ENCODE results near the gene ATP5IF1.

The ATP5IF1 gene

DNA sequence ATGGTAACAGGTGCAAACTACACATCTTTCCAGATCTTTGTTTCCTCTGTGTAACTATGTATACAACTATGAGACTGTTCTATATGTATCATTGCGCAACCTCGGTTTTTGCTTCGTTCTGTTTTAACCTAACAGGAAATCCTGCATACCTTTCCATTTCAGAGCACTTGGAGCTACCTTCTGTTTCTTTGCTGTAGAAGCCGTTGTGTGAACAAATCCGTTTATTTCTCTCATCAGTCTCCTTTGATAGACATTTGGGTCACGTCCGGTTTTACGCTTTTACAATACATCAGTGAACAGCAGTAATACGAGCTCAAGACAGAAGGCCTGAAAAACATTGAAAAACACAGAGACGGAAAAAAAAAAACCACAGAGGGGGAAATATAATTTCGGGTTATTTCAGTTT is 10.5 kb downstream of the ATP5IF1 start:
- peak overlapping the region; percentile 70 for H3K4me3 ChIP-seq (ENCODE audit: low read depth, low read length, poor library complexity, severe bottlenecking)
- peak overlapping the region; percentile 91 for H3K27ac ChIP-seq (ENCODE audit: low read depth, low read length, poor library complexity, severe bottlenecking)
- no peak overlapping the region for H2AFZ ChIP-seq (ENCODE audit: low read length)
- peaks cover 80% of the 10 kb centered on the region for H3K4me1 ChIP-seq (ENCODE audit: insufficient read depth, low read length, severe bottlenecking)
- no peaks in the 10 kb centered on the region for H3K9me2 ChIP-seq (ENCODE audit: low read depth, low read length)
- TF ChIP-seq, protein P1, sequence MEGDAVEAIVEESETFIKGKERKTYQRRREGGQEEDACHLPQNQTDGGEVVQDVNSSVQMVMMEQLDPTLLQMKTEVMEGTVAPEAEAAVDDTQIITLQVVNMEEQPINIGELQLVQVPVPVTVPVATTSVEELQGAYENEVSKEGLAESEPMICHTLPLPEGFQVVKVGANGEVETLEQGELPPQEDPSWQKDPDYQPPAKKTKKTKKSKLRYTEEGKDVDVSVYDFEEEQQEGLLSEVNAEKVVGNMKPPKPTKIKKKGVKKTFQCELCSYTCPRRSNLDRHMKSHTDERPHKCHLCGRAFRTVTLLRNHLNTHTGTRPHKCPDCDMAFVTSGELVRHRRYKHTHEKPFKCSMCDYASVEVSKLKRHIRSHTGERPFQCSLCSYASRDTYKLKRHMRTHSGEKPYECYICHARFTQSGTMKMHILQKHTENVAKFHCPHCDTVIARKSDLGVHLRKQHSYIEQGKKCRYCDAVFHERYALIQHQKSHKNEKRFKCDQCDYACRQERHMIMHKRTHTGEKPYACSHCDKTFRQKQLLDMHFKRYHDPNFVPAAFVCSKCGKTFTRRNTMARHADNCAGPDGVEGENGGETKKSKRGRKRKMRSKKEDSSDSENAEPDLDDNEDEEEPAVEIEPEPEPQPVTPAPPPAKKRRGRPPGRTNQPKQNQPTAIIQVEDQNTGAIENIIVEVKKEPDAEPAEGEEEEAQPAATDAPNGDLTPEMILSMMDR (IDR thresholded peaks at IDR 0.05; ENCODE audit: low read length) = no peak
- no peak for TF ChIP-seq EZH2 (IDR thresholded peaks at IDR 0.05; ENCODE audit: borderline replicate concordance, low read length)
- H3K4me2 ChIP-seq (ENCODE audit: low read length) = peak overlapping the region; percentile 99
- H3K9ac ChIP-seq (ENCODE audit: low read length) = peak overlapping the region; percentile 78
- peaks cover 3% of the 10 kb centered on the region; the same call in 1 of the 2 replicates for H3K36me3 ChIP-seq (ENCODE audit: insufficient read depth, low read length)
- no peaks in the 10 kb centered on the region for H3K9me3 ChIP-seq (ENCODE audit: low read length)
- no peaks in the 10 kb centered on the region for H4K20me1 ChIP-seq (ENCODE audit: insufficient read depth, low read length)
- peaks cover 11% of the 10 kb centered on the region; the same call in 1 of the 2 replicates for H3F3A ChIP-seq (ENCODE audit: insufficient read depth, low read length)
- H3K79me2 ChIP-seq (ENCODE audit: insufficient read depth, low read length) = no peaks in the 10 kb centered on the region; the same call in 1 of the 2 replicates
- no peaks in the 10 kb centered on the region for H3K27me3 ChIP-seq (ENCODE audit: insufficient read depth, low read length)

DNA sequence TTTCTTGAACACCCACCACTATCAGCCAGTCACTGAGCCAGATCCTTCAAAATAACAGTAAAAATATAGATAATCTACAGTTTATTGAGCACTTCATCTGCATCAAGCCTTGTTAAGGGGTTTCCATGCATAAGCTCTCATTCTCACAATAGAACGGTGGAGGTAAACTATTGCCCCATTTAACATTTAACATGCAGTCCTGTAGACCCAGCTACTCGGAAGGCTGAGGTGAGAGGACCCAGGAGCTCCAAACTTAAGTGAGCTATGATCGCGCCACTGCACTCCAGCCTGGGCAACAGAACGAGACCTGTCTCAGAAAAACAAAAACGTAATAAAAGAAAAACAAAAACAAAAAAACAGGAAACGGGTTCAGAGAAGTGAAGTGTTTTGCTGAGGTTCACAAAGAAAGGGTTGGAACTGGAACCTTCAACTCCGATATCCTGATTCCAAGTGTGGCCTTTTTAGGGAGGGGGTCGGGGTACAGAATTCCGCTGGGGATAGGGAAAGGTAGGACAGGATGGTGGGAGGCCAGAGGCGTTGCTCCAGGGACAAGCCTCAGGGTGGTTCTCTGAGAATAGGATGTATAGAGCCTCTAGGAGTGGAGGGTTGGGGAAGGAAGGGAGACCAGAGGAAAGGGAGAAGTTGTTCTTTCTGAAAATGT is 11.8 kb downstream of the ATP5IF1 start:
- Histone ChIP-seq H3K9me2 (ENCODE audit: low read depth, low read length) (no peaks in the 10 kb centered on the region), H4K20me1 (ENCODE audit: insufficient read depth, low read length) (no peaks in the 10 kb centered on the region), H3K27ac (ENCODE audit: low read depth, low read length, poor library complexity, severe bottlenecking) (peak overlapping the region; percentile 91), H3F3A (ENCODE audit: insufficient read depth, low read length) (peaks cover 11% of the 10 kb centered on the region; the same call in 1 of the 2 replicates), H3K9ac (ENCODE audit: low read length) (peak overlapping the region; percentile 65), H3K4me2 (ENCODE audit: low read length) (peak overlapping the region; percentile 84), H2AFZ (ENCODE audit: low read length) (0 out of 2 replicates have a peak overlapping the region, but pooled peaks have one; percentile 26), H3K79me2 (ENCODE audit: insufficient read depth, low read length) (no peaks in the 10 kb centered on the region; the same call in 1 of the 2 replicates), H3K27me3 (ENCODE audit: insufficient read depth, low read length) (no peaks in the 10 kb centered on the region), H3K4me1 (ENCODE audit: insufficient read depth, low read length, severe bottlenecking) (peaks cover 67% of the 10 kb centered on the region), H3K4me3 (ENCODE audit: low read depth, low read length, poor library complexity, severe bottlenecking) (peak overlapping the region; percentile 56), H3K9me3 (ENCODE audit: low read length) (no peaks in the 10 kb centered on the region), H3K36me3 (ENCODE audit: insufficient read depth, low read length) (no peaks in the 10 kb centered on the region)
- no peak for TF ChIP-seq EZH2 (IDR thresholded peaks at IDR 0.05; ENCODE audit: borderline replicate concordance, low read length)
- TF ChIP-seq, protein P1 (IDR thresholded peaks at IDR 0.05; ENCODE audit: low read length) = no peak

DNA sequence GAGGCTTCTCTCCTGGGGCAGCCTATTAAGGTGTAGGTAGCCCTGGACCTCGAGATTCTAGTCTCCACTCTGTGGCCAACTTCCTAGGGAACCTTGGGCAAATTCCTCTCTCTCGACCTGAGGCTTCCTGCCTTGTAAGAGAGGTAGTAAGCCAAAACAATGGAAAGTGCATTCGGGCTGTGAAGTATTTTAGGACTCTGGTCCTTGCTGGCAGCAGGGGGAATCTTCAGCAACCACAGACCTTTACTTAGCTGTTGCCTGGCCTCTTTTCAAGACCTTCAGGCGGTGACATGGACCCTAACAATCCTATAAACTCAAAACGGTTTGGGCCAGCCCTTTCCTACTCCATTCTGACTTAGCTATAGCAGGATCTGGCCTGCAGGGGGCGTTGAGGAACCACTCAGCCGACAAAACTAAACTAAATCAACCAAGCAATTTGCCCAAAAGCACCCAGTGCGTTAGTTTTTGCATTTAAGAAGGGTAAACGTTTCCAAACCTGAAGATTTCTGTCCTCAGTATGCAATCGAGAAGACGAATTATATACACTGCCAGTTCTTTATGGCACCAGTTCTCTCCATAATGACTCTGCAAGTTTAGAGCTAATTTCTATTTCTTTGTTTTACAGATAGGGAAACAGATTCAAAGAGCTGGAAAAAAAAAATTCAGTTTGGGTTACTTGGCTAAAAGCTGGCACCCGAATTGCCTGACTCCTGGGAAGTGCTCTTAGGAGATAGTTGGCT is 12.5 kb downstream of the ATP5IF1 start:
- H3K4me1 ChIP-seq (ENCODE audit: insufficient read depth, low read length, severe bottlenecking) = peaks cover 60% of the 10 kb centered on the region
- no peaks in the 10 kb centered on the region for H3K36me3 ChIP-seq (ENCODE audit: insufficient read depth, low read length)
- peak overlapping the region; percentile 84 for H3K4me2 ChIP-seq (ENCODE audit: low read length)
- TF ChIP-seq, protein P1 (IDR thresholded peaks at IDR 0.05; ENCODE audit: low read length) = peak; percentile 97
- no peak for TF ChIP-seq EZH2 (IDR thresholded peaks at IDR 0.05; ENCODE audit: borderline replicate concordance, low read length)
- no peaks in the 10 kb centered on the region for H3K9me3 ChIP-seq (ENCODE audit: low read length)
- H3K27ac ChIP-seq (ENCODE audit: low read depth, low read length, poor library complexity, severe bottlenecking) = peak overlapping the region; percentile 91
- peaks cover 11% of the 10 kb centered on the region; the same call in 1 of the 2 replicates for H3F3A ChIP-seq (ENCODE audit: insufficient read depth, low read length)
- H3K9ac ChIP-seq (ENCODE audit: low read length) = peak overlapping the region; percentile 65
- no peaks in the 10 kb centered on the region; the same call in 1 of the 2 replicates for H3K79me2 ChIP-seq (ENCODE audit: insufficient read depth, low read length)
- H2AFZ ChIP-seq (ENCODE audit: low read length) = peak overlapping the region; percentile 56
- H4K20me1 ChIP-seq (ENCODE audit: insufficient read depth, low read length) = no peaks in the 10 kb centered on the region
- H3K27me3 ChIP-seq (ENCODE audit: insufficient read depth, low read length) = no peaks in the 10 kb centered on the region
- H3K4me3 ChIP-seq (ENCODE audit: low read depth, low read length, poor library complexity, severe bottlenecking) = peak overlapping the region; percentile 56
- H3K9me2 ChIP-seq (ENCODE audit: low read depth, low read length) = no peaks in the 10 kb centered on the region

All from OCI-LY1 (cell line).